ENCODE measurements around the gene MRPS18C. TPM values are rescaled to one million over a fixed set of nuclear protein-coding genes. Genes with fewer than 3 reads are reported as not detected.

Gene MRPS18C
- polyA plus RNA-seq, 3 donors: 13.6 to 70.5 (median 42.4) TPM

DNA sequence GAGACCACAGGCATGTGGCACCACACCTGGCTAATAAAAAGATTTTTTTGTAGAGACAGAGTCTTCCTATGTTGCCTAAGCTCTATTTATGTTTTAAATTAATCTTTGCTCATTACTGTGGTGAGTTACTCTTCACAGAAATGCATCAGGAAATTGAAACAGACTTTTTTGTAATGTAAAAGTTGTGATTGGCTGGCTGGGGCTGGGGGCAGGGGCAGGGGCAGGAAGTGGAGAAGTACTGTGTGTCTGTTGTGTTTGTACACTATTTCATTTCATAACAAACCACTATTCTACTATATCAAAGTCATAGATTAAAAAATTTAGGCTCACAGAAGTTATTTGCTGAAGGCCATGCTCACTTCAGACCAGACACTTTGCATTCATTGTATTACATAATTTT is 48.1 kb downstream of the MRPS18C start:
- intact Hi-C loops (cut with micrococcal nuclease): no loop called here
- H2AFZ ChIP-seq (ENCODE audit: insufficient read depth, low read depth, low read length, poor library complexity, severe bottlenecking): peak overlapping the region; percentile 61

GRCh38 chr4:83504503-83504902 is 48.6 kb downstream of the MRPS18C start:
- no peak overlapping the region for H3K4me3 ChIP-seq (replicated peaks in 1 of 3; ENCODE audit: low read depth in 2 of 3, low read length in 3 of 3)
- H3K27ac ChIP-seq (ENCODE audit: low read depth in 1 of 2, low read length in 2 of 2): no peak overlapping the region
- H3K4me1 Mint-ChIP-seq: peaks cover 20% of the 10 kb centered on the region
- H3K27me3 ChIP-seq (ENCODE audit: control insufficient read depth in 2 of 2, insufficient read depth in 2 of 2, low read length in 2 of 2): no peaks in the 10 kb centered on the region
- DNase-seq: no peak
- no peak for TF ChIP-seq CTCF (IDR thresholded peaks at IDR 0.05)
- H3K4me2 ChIP-seq (replicated peaks; ENCODE audit: extremely low read depth, low read length, poor library complexity, severe bottlenecking): no peak overlapping the region
- H3K9me3 ChIP-seq (replicated peaks in 1 of 2; ENCODE audit: control insufficient read depth in 1 of 2, insufficient read depth in 1 of 2, low read length in 2 of 2): no peaks in the 10 kb centered on the region
- no peak overlapping the region for H3K4me3 Mint-ChIP-seq
- no peaks in the 10 kb centered on the region for H3K36me3 Mint-ChIP-seq
- H3K4me1 ChIP-seq (ENCODE audit: control insufficient read depth in 1 of 2, insufficient read depth in 2 of 2, low read length in 2 of 2): peaks cover 0 to 3% of the 10 kb centered on the region in 2 donors
- peaks cover 0 to 2% (median 0%) of the 10 kb centered on the region in 3 donors for H3K27me3 Mint-ChIP-seq (ENCODE audit: low read depth in 3 of 3)
- H3K27ac Mint-ChIP-seq: no peak overlapping the region
- H2AFZ ChIP-seq (ENCODE audit: insufficient read depth, low read depth, low read length, poor library complexity, severe bottlenecking): peak overlapping the region; percentile 61
- no peaks in the 10 kb centered on the region for H3K36me3 ChIP-seq (replicated peaks in 1 of 2; ENCODE audit: control insufficient read depth in 1 of 2, insufficient read depth in 2 of 2, low read length in 2 of 2)
- no peaks in the 10 kb centered on the region for H3K79me2 ChIP-seq (ENCODE audit: insufficient read depth, low read length)
- no peak overlapping the region for H3K9ac ChIP-seq (ENCODE audit: insufficient read depth, low read length, poor library complexity, severe bottlenecking)
- H3K9me3 Mint-ChIP-seq: peaks cover 0 to 2% (median 0%) of the 10 kb centered on the region in 7 donors
- intact Hi-C loops (cut with micrococcal nuclease): no loop called here
- WGBS (ENCODE audit: insufficient coverage): 71% methylated on average over 4 of the region's 4 CpGs
- no peaks in the 10 kb centered on the region for H4K20me1 ChIP-seq (ENCODE audit: insufficient read depth, low read length)

More for the DNA sequence above, 48.1 kb downstream of the MRPS18C start:
- no peaks in the 10 kb centered on the region for H4K20me1 ChIP-seq (ENCODE audit: insufficient read depth, low read length)
- Mint-ChIP-seq H3K36me3 (no peaks in the 10 kb centered on the region), H3K4me1 (peaks cover 16% of the 10 kb centered on the region), H3K4me3 (no peak overlapping the region), H3K27ac (no peak overlapping the region), H3K9me3 (peaks cover 0 to 2% (median 0%) of the 10 kb centered on the region in 7 donors), H3K27me3 (ENCODE audit: low read depth in 3 of 3) (peaks cover 0 to 2% (median 0%) of the 10 kb centered on the region in 3 donors)
- no peaks in the 10 kb centered on the region for H3K9me3 ChIP-seq (replicated peaks in 1 of 2; ENCODE audit: control insufficient read depth in 1 of 2, insufficient read depth in 1 of 2, low read length in 2 of 2)
- H3K36me3 ChIP-seq (replicated peaks in 1 of 2; ENCODE audit: control insufficient read depth in 1 of 2, insufficient read depth in 2 of 2, low read length in 2 of 2): no peaks in the 10 kb centered on the region
- no peak for DNase-seq
- H3K4me3 ChIP-seq (replicated peaks in 1 of 3; ENCODE audit: low read depth in 2 of 3, low read length in 3 of 3): no peak overlapping the region
- H3K79me2 ChIP-seq (ENCODE audit: insufficient read depth, low read length): no peaks in the 10 kb centered on the region
- H3K27ac ChIP-seq (ENCODE audit: low read depth in 1 of 2, low read length in 2 of 2): no peak overlapping the region
- peaks cover 0 to 3% of the 10 kb centered on the region in 2 donors for H3K4me1 ChIP-seq (ENCODE audit: control insufficient read depth in 1 of 2, insufficient read depth in 2 of 2, low read length in 2 of 2)
- H3K4me2 ChIP-seq (replicated peaks; ENCODE audit: extremely low read depth, low read length, poor library complexity, severe bottlenecking): no peak overlapping the region
- H3K9ac ChIP-seq (ENCODE audit: insufficient read depth, low read length, poor library complexity, severe bottlenecking): no peak overlapping the region
- TF ChIP-seq CTCF (IDR thresholded peaks at IDR 0.05): no peak
- H3K27me3 ChIP-seq (ENCODE audit: control insufficient read depth in 2 of 2, insufficient read depth in 2 of 2, low read length in 2 of 2): no peaks in the 10 kb centered on the region

All from CD14-positive monocyte (primary cell).